Inflammatory macrophage treated with lipopolysaccharide for 1 hour (primary cell): ENCODE data around the gene FGF11.

Experiments used
- DNase-seq, 2 donors: peaks; one replicate each; pipeline ENCODE4 v3.0.0-alpha.2; 2020 to 2022

The FGF11 gene

DNA sequence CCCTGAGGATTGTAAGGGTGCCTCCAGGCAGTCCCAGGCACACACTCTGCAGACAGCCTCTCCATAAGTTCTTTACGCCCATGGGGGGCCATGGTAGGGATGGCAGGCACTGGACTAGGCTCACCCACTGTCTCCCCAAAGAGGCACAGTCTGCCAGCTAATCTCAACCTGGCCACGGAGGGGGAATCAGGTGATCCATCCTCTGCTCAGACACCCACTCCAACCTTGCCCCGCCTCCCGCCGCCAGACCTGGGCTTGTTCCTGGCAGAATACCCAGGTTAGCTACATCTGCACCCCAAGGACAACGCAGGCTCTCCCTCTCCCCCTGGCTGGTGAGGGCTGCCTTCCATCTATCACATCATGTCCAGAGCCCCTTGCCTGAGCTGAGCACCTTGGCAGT is 30.4 kb upstream of the FGF11 start:
- DNase-seq, result no peak

GRCh38 chr17:7409716-7410115 is 29.6 kb upstream of the FGF11 start:
- no peak for DNase-seq

GRCh38 chr17:7410634-7411426 is 28.5 kb upstream of the FGF11 start:
- no peak for DNase-seq

- no peak for DNase-seq
These were observed 27.9 kb upstream of the FGF11 start for GRCh38 chr17:7411427-7411750.

DNA sequence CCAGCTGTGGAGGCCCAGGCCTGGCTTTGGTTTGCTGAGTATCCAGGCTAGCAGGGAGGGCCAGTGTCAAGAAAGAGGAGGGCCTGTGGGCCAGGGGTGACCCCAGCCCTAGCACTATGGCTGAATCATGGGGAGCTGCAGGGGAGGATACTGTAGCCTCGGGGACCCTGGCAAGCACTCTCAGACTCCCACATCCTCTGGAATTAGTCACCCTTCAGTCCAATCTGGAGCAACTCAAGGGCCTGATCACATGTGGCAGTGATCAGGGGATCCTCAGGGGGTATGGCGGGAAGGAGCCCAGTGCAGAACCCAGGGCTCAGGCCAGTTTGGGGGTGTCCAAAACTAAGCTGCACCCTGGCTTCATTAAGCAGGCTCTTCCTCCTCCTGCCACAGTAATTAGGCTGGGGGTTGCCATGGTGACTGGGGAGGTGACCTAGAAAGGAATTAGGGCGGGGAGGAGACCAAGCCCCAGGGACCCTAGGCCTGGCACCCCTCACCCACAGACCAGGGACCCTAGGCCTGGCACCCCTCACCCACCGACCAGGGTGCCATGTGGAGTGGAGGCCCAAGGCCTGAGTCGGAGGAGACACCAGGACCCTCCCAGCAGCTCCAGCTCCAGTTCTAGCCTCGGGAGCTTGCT is 25.8 kb upstream of the FGF11 start:
- DNase-seq, result no peak

GRCh38 chr17:7414837-7415236 is 24.5 kb upstream of the FGF11 start:
- no peak for DNase-seq

DNA sequence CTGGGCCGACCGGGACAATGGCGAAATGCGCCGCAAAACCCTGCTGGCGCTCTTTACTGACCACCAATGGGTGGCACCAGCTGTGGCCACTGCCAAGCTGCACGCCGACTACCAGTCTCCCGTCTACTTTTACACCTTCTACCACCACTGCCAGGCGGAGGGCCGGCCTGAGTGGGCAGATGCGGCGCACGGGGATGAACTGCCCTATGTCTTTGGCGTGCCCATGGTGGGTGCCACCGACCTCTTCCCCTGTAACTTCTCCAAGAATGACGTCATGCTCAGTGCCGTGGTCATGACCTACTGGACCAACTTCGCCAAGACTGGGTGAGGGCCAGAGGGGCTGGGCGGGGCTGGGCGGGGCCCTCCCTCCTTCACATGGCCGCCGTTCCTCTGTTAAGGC is 23.5 kb upstream of the FGF11 start:
- DNase-seq, result no peak

- no peak for DNase-seq
These were observed 23.0 kb upstream of the FGF11 start for GRCh38 chr17:7416323-7416722.

DNA sequence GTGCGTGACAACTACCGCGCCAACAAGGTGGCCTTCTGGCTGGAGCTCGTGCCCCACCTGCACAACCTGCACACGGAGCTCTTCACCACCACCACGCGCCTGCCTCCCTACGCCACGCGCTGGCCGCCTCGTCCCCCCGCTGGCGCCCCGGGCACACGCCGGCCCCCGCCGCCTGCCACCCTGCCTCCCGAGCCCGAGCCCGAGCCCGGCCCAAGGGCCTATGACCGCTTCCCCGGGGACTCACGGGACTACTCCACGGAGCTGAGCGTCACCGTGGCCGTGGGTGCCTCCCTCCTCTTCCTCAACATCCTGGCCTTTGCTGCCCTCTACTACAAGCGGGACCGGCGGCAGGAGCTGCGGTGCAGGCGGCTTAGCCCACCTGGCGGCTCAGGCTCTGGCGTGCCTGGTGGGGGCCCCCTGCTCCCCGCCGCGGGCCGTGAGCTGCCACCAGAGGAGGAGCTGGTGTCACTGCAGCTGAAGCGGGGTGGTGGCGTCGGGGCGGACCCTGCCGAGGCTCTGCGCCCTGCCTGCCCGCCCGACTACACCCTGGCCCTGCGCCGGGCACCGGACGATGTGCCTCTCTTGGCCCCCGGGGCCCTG is 22.2 kb upstream of the FGF11 start:
- DNase-seq, result no peak

GRCh38 chr17:7418472-7419152 is 20.7 kb upstream of the FGF11 start:
- DNase-seq, result no peak

DNA sequence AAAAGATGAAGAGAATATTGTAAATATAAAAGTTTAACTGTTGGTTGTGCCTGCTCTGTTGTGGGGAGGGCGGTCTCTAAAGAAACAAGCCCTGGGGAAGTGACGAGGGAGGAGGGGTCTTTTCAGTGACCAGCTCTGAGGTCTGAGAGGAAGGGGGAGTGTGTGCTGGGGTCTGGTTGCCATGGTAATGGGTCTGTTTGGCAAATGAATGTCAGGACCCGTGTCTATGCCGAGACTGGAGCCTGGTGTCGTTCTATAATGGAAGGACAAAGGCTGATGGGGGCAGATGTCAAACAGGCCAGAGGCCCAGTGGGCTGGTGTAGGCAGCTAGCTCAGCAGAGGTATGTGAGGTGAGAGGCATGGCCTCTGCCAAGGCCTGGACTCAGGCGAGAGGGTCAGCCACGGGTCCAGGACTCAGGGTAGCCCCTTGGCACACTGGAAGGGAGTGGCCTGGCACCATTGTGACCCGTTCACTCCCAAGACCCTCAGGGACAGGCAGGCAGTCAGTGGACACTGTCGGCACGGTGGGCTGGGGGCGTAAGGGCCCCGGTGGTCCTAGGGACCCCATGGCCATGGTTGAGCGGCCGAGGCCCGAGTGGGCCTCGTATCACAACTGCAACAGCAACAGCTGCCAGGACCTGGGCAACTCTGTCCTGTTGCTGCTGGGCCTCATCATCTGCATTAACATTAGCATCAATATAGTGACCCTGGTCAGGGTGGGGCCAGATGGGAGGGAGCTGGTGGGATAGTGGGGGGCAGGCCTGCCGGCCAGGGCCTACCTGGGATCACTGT is 19.3 kb upstream of the FGF11 start, which contains the start of gene SPEM1:
SPEM1 (plus strand) TSS at position 506 of the 792 bp plus-strand sequence; CDS start at position 567, 61 bp downstream.
- DNase-seq, result no peak

DNA sequence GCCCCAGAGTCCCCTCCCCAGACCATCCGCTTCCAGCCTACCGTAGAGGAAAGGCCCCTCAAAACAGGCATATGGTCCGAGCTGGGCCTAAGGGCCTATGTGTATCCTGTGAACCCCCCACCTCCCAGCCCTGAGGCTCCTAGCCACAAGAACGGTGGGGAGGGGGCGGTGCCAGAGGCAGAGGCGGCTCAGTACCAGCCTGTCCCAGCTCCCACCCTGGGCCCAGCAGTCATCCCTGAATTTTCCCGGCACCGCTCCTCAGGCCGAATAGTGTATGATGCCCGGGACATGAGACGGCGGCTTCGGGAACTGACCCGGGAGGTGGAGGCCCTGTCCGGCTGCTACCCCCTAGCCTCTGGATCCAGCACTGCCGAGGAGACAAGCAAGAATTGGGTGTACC is 18.1 kb upstream of the FGF11 start:
- DNase-seq, result no peak

DNA sequence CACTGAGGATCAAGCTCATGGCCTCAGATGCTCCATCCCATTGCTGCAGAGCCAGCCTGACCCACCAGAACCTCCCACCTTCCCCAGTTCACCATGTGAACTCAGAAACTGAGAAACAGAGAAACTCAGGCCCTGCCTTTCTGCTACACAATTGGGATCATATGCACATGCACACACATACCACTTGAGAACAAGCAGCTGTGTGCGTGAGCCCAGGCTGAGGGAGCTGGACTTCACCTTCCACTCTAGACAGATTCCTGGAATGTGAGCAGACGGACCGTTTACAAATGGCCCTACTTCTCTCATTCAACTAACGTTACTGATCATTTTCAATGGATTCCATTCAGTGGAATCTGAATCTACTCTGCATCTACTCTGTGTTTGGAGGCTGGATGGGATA is 15.6 kb upstream of the FGF11 start:
- DNase-seq, result no peak

DNA sequence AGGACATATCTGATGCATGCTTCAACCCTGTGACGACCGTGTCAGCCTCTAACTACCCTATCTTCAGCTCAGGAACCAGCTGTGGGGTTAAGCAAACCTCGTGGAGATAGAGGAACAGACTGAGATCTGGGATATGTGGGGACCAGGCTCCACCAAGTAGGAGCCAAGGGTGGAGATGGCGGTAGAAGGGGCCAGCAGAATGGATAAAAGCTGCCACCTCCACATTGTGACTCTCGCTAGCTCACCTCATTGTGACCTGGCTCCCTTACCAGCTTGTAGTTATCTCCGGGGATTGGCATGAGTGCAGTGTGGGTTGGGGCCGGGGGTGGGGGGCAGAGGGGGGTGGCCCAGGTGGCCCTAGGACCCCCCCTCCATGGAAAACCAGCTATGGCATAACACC is 14.0 kb upstream of the FGF11 start, which contains the start of gene SPEM2:
SPEM2 (plus strand) TSS at position 301 of the 400 bp plus-strand sequence; CDS start at position 374, 73 bp downstream.
- no peak for DNase-seq

DNA sequence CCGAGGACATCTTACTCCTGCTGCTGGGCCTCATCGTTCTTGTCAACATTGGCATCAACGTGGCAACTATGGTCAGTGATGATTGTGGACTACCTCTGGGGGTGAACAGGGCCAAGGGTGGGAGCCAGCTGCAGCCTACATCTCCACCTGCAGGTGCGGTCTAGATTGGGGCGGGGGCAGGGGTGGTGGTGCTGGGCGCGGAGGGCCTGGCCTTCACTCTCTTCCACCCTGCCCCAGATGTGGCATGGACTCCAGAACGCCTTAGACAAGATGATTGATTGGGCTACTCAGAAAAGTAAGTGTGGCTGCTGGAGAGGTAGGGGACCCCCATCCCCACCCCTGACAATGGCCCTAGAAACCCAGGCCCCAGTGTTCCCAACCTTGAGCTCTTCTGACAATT is 13.6 kb upstream of the FGF11 start:
- DNase-seq, result no peak

GRCh38 chr17:7426203-7426863 is 13.0 kb upstream of the FGF11 start:
- no peak for DNase-seq

DNA sequence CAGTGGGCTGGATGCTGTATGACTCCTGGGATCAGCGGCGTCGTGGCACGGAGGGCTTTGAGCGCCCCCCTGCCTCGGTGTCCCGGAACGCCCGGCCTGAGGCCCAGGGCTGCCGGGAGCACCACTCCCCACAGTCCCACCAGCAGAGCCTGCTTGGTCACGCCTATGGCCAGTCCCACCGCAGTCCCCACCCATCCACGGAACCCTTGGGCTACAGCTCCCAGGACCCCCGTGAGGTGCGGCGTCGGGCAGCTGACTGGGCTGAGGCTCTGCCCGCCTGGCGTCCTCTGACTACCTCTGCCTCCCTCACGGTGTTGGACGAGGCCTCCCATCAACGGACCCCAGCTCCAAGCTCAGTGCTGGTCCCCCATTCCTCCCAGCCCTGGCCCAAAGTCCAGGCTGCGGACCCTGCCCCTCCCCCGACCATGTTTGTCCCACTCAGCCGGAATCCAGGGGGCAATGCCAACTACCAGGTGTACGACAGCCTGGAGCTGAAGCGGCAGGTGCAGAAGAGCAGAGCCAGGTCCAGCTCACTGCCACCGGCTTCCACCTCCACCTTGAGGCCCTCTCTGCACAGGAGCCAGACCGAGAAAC is 12.3 kb upstream of the FGF11 start:
- DNase-seq, result no peak

GRCh38 chr17:7427549-7427948 is 11.8 kb upstream of the FGF11 start:
- DNase-seq, result no peak

DNA sequence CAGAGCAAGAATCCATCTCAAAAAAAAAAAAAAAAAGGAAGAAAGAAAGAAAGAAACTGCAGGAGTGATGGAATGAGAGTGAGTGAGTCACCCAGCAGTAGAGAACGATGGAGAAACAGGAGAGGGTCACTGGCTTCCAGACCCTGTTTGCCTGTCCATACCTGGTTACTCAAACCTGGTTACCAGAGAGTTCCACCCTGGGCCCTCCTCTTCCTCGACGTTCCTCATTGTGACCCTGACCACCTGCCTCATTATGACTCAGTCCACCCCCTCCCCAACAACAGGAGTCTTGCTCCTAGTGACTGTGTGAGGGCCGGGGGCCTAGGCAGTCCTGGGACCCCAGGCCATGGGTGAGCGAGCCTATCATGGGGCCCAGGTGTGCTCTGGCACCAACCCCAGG is 10.8 kb upstream of the FGF11 start, which contains the start of gene SPEM3:
SPEM3 (plus strand) TSS at position 301 of the 400 bp plus-strand sequence; CDS start at position 347, 46 bp downstream.
- no peak for DNase-seq

GRCh38 chr17:7429722-7430121 is 9.6 kb upstream of the FGF11 start:
- DNase-seq, result no peak

DNA sequence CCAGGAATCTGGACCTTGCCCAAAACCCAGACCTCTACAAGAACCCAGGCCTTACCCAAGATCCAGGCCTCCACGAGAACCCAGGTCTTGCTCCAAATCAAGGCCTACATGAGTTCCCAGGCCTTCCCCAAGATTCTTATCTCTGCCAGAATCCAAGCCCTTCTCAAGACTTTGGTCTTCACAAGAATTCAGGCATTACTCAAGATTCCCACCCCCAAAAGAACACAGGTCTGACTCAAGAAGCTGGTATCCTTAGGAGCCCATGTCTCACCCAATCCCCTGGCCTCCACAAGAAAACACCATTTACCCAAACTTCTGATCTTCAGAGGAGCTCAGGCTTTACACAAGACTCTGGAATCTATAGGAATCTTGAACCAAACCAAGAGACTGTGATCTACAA is 8.1 kb upstream of the FGF11 start:
- no peak for DNase-seq

DNA sequence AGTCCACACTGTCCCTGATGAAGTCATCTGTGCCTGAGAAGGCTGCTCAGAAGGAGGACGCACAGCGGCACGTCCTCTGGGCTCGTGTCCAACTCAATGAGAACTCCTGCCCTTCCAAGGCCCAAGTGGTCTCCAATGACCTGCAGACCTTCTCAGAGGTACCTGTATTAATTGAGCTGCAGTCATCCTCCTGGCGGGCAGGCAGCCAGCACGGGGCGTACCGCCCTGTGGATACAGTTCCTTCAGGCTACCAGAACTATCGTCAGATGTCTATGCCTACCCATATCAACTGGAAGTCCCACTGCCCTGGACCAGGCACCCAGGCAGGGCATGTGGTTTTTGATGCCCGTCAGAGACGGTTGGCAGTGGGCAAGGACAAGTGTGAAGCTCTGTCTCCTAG is 7.0 kb upstream of the FGF11 start:
- DNase-seq, result no peak
